HEK293 (cell line): ENCODE data around the gene EXD2.
A peak's percentile ranks its signal among the peaks of the same experiment; 100 is the strongest.

Source experiments
- CTCF ChIA-PET: fragments of 350-600 bp; formaldehyde crosslinking; extraction: SDS; loops from one replicate; lab custom pipeline; 2021; ENCODE audit warnings: antibody characterized with exemption; lab: Yijun Ruan, JAX
- POLR2A ChIA-PET: fragments of 300-600 bp; formaldehyde crosslinking; extraction: SDS; loops from one replicate; lab custom pipeline; 2020; ENCODE audit warnings: antibody characterized with exemption, inconsistent platforms; lab: Yijun Ruan, JAX
- H3K27ac ChIP-seq: fragments of 200-500 bp; sonication (Bioruptor generic); 2 replicates; pipeline ENCODE4 v1.5.1; 2014; ENCODE audit warnings: low read depth, low read length, control low read depth, inconsistent platforms; ENCODE audit errors: extremely low read depth
- H3K36me3 ChIP-seq, 2 experiments: fragments of 200-500 bp in 1 of 2; sonication (Bioruptor generic) in 1 of 2; 1 replicate in 1 of 2; 2 replicates in 1 of 2; pipeline ENCODE4 v1.5.1; 2014 to 2017; ENCODE audit warnings: inconsistent platforms in 2 of 2, low read length in 2 of 2; ENCODE audit not compliant: control insufficient read depth in 2 of 2, insufficient read depth in 1 of 2
- H3K4me1 ChIP-seq: fragments of 200-500 bp; sonication (Bioruptor generic); 2 replicates; pipeline ENCODE4 v1.5.1; 2014; ENCODE audit warnings: mild to moderate bottlenecking, low read length, inconsistent platforms; ENCODE audit not compliant: control insufficient read depth, insufficient read depth
- H3K4me3 ChIP-seq: 2 replicates; pipeline ENCODE4 v1.5.1; 2011; ENCODE audit warnings: low read depth, mild to moderate bottlenecking, control low read depth, low read length, moderate library complexity
- H3K9me3 ChIP-seq: fragments of 200-500 bp; sonication (Bioruptor generic); 2 replicates; pipeline ENCODE4 v1.5.1; 2014; ENCODE audit warnings: low read depth, low read length, inconsistent platforms; ENCODE audit not compliant: control insufficient read depth, insufficient read depth
- CTCF ChIP-seq: fragments of 450-650 bp; formaldehyde crosslinking; IDR thresholded peaks from 2 replicates; pipeline ENCODE4 v1.5.1; 2016; ENCODE audit warnings: missing biosample characterization, missing genetic modification characterization
- GLIS1 ChIP-seq: fragments of 450-650 bp; formaldehyde crosslinking; IDR thresholded peaks from 2 replicates; pipeline ENCODE4 v1.5.1; 2016; ENCODE audit warnings: missing biosample characterization, missing genetic modification characterization
- KLF1 ChIP-seq: fragments of 450-650 bp; formaldehyde crosslinking; IDR thresholded peaks from 2 replicates; pipeline ENCODE4 v1.5.1; 2016; ENCODE audit warnings: missing biosample characterization, missing genetic modification characterization
- KLF9 ChIP-seq: fragments of 450-650 bp; formaldehyde crosslinking; IDR thresholded peaks from 2 replicates; pipeline ENCODE4 v1.5.1; 2016; ENCODE audit warnings: missing biosample characterization, missing genetic modification characterization, low read depth
- PRDM10 ChIP-seq: fragments of 450-650 bp; formaldehyde crosslinking; IDR thresholded peaks from 2 replicates; pipeline ENCODE4 v1.5.1; 2016; ENCODE audit warnings: missing biosample characterization, missing genetic modification characterization
- PRDM2 ChIP-seq: fragments of 450-650 bp; formaldehyde crosslinking; IDR thresholded peaks from 2 replicates; pipeline ENCODE4 v1.5.1; 2016; ENCODE audit warnings: missing biosample characterization, missing genetic modification characterization, borderline replicate concordance
- PRDM4 ChIP-seq: fragments of 450-650 bp; formaldehyde crosslinking; IDR thresholded peaks from 2 replicates; pipeline ENCODE4 v1.5.1; 2017; ENCODE audit warnings: missing biosample characterization, missing genetic modification characterization
- SP3 ChIP-seq: fragments of 450-650 bp; formaldehyde crosslinking; IDR thresholded peaks from 2 replicates; pipeline ENCODE4 v1.5.1; 2016; ENCODE audit warnings: missing biosample characterization, missing genetic modification characterization
- SP7 ChIP-seq: fragments of 450-650 bp; formaldehyde crosslinking; IDR thresholded peaks from 2 replicates; pipeline ENCODE4 v1.5.1; 2016; ENCODE audit warnings: missing biosample characterization, missing genetic modification characterization
- YY1 ChIP-seq: fragments of 450-650 bp; formaldehyde crosslinking; IDR thresholded peaks from 2 replicates; pipeline ENCODE4 v1.5.1; 2018; ENCODE audit warnings: missing biosample characterization, missing genetic modification characterization
- ZBTB1 ChIP-seq: fragments of 450-650 bp; formaldehyde crosslinking; IDR thresholded peaks from 2 replicates; pipeline ENCODE4 v1.5.1; 2016; ENCODE audit warnings: missing biosample characterization, missing genetic modification characterization
- ZBTB21 ChIP-seq: fragments of 450-650 bp; formaldehyde crosslinking; IDR thresholded peaks from 2 replicates; pipeline ENCODE4 v1.5.1; 2017; ENCODE audit warnings: missing biosample characterization, missing genetic modification characterization
- ZBTB8A ChIP-seq: fragments of 450-650 bp; formaldehyde crosslinking; IDR thresholded peaks from 2 replicates; pipeline ENCODE4 v1.5.1; 2016; ENCODE audit warnings: missing biosample characterization, missing genetic modification characterization
- ZFP41 ChIP-seq: fragments of 450-650 bp; formaldehyde crosslinking; IDR thresholded peaks from 2 replicates; pipeline ENCODE4 v1.5.1; 2016; ENCODE audit warnings: missing biosample characterization, missing genetic modification characterization, borderline replicate concordance
- ZNF184 ChIP-seq: fragments of 450-650 bp; IDR thresholded peaks from 2 replicates; pipeline ENCODE4 v1.5.1; 2018; ENCODE audit warnings: missing biosample characterization, mild to moderate bottlenecking, missing genetic modification characterization
- ZNF2 ChIP-seq: fragments of 450-650 bp; formaldehyde crosslinking; IDR thresholded peaks from 2 replicates; pipeline ENCODE4 v1.5.1; 2016; ENCODE audit warnings: missing biosample characterization, missing genetic modification characterization
- ZNF580 ChIP-seq: fragments of 450-650 bp; formaldehyde crosslinking; IDR thresholded peaks from 2 replicates; pipeline ENCODE4 v1.5.1; 2016; ENCODE audit warnings: missing biosample characterization, missing genetic modification characterization
- ZNF626 ChIP-seq: fragments of 450-650 bp; sonication (Bioruptor Pico); formaldehyde crosslinking; IDR thresholded peaks from 2 replicates; pipeline ENCODE4 v1.5.1; 2018; ENCODE audit warnings: missing biosample characterization, missing genetic modification characterization, inconsistent platforms
- ZNF639 ChIP-seq: fragments of 450-650 bp; formaldehyde crosslinking; IDR thresholded peaks from 2 replicates; pipeline ENCODE4 v1.5.1; 2016; ENCODE audit warnings: missing biosample characterization, missing genetic modification characterization
- ZSCAN30 ChIP-seq: fragments of 450-650 bp; IDR thresholded peaks from 2 replicates; pipeline ENCODE4 v1.5.1; 2018; ENCODE audit warnings: missing biosample characterization, mild to moderate bottlenecking, missing genetic modification characterization, moderate library complexity

Gene EXD2

GRCh38 chr14:69151458-69152180, 39.7 kb upstream of the EXD2 start:
- peak overlapping the region; percentile 92 for H3K4me3 ChIP-seq
- peaks cover 19% of the 10 kb centered on the region for H3K4me1 ChIP-seq
- H3K36me3 ChIP-seq, result peaks cover 0 to 23% of the 10 kb centered on the region in 2 experiments; a peak in 2 of 3 replicates
- ChIA-PET CTCF (interaction anchor here (0.6 to 4.4 kb wide), 15 partner anchors 10 to 677 kb away, joined by 3 to 24 read pairs (median 3); no protein-coding TSS in a partner anchor), POLR2A (interaction anchor here (0.8 to 1.2 kb wide), 4 partner anchors 18 to 630 kb away, joined by 3 to 6 read pairs (median 4); partner anchors contain the start of genes ERH and SLC39A9)
- H3K27ac ChIP-seq, result peak overlapping the region; percentile 96
- no peaks in the 10 kb centered on the region for H3K9me3 ChIP-seq
- TF ChIP-seq ZBTB1 (tag by site-specific recombination) (0 out of 2 replicates have a peak, but pooled peaks have one; percentile 75), ZFP41 (tag by site-specific recombination) (no peak), ZNF580 (tag by site-specific recombination) (0 out of 2 replicates have a peak, but pooled peaks have one; percentile 52), KLF1 (tag by site-specific recombination) (no peak), SP7 (tag by site-specific recombination) (0 out of 2 replicates have a peak, but pooled peaks have one; percentile 34), GLIS1 (tag by site-specific recombination) (peak; percentile 83), SP3 (tag by site-specific recombination) (no peak), PRDM4 (tag by site-specific recombination) (no peak), ZNF2 (tag by site-specific recombination) (0 out of 2 replicates have a peak, but pooled peaks have one; percentile 26), KLF9 (peak; percentile 22; the same call in 1 of the 2 replicates), PRDM2 (no peak), ZNF626 (tag by site-specific recombination) (no peak), ZBTB21 (tag by site-specific recombination) (no peak), ZNF184 (peak; percentile 29; the same call in 1 of the 2 replicates), YY1 (tag by site-specific recombination) (0 out of 2 replicates have a peak, but pooled peaks have one; percentile 39), PRDM10 (tag by site-specific recombination) (peak; percentile 38), ZNF639 (tag by site-specific recombination) (peak; percentile 66; the same call in 1 of the 2 replicates), CTCF (tag by site-specific recombination) (peak; percentile 55), ZBTB8A (tag by site-specific recombination) (peak; percentile 36; the same call in 1 of the 2 replicates), ZSCAN30 (tag by site-specific recombination) (peak; percentile 48; the same call in 1 of the 2 replicates)
